GM19463 (cell line): Measurements from ENCODE around the gene PRIM2.
"Not testable (repeated sequence)": the region's sequence is repeated elsewhere in the genome, so short reads cannot be mapped to it uniquely, and the experiment has no call there.

Experiments used
- ATAC-seq: cut with Tn5 transposase; IDR thresholded peaks from one replicate; pipeline ENCODE4 v1.9.1; 2021; ENCODE audit warnings: mild to moderate bottlenecking, moderate library complexity; ENCODE audit not compliant: unreplicated experiment

The PRIM2 gene, protein sequence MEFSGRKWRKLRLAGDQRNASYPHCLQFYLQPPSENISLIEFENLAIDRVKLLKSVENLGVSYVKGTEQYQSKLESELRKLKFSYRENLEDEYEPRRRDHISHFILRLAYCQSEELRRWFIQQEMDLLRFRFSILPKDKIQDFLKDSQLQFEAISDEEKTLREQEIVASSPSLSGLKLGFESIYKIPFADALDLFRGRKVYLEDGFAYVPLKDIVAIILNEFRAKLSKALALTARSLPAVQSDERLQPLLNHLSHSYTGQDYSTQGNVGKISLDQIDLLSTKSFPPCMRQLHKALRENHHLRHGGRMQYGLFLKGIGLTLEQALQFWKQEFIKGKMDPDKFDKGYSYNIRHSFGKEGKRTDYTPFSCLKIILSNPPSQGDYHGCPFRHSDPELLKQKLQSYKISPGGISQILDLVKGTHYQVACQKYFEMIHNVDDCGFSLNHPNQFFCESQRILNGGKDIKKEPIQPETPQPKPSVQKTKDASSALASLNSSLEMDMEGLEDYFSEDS

GRCh38 chr6:57317060-57317943 is at the start of gene PRIM2:
Gene PRIM2 (plus strand): TSS chr6:57317630. CDS start chr6:57318446, 816 bp downstream.
- ATAC-seq: peak; percentile 85

DNA sequence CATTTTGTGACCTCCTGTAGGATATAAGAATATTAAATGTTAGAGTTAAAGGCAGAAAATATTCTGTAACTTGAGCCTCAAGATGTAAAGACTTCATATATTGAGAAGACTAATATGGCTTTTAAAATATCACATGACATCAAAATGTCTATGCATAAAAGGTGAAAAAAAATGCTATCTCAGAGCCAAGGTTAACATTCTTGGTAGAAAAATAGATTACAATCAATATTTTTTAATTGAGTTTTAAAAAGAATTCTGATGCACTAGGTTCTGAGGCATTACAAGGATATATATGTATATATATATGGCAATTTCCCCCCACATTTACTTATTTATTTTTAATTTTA is 49.2 kb upstream of the PRIM2 start:
- ATAC-seq: no peak

DNA sequence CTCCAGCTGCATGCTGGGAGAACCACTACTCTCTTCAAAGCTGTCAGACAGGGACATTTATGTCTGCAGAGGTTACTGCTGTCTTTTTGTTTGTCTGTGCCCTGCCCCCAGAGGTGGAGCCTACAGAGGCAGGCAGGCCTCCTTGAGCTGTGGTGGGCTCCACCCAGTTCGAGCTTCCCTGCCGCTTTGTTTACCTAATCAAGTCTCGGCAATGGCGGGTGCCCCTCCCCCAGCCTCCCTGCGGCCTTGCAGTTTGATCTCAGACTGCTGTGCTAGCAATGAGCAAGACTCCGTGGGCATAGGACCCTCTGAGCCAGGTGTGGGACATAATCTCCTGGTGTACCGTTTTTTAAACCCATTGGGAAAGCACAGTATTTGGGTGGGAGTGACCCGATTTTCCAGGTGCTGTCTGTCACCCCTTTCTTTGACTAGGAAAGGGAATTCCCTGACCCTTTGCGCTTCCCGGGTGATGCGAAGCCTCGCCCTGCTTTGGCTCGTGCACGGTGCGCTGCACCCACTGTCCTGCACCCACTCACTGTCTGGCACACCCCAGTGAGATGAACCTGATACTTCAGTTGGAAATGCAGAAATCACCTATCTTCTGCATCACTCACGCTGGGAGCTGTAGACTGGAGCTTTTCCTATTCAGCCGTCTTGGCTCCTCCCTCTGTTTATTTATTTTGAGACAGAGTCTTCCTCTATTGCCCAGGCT is 43.2 kb upstream of the PRIM2 start:
- ATAC-seq: not testable (repeated sequence)

- no peak for ATAC-seq
These were observed 42.0 kb upstream of the PRIM2 start for GRCh38 chr6:57275384-57275783.

DNA sequence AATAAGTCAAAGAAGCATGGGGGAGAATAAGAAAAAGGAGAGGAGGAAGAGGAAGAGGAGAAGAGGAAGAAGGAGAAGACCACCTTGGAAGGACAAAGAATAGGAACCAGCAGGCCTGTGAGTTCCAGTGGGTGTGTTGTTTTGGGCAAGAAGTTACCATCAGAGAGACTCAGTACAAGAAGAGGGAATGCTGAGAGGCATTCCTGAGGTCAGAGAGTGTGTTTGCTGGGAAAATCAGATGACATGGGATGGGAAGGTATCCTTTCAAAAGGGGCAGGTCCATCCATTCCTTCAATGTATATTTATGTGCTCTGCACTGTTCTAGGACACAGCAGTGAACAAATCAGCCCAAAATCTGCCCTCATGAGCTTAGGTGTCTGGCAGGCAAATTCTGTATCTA is 40.5 kb upstream of the PRIM2 start:
- ATAC-seq: no peak

- no peak for ATAC-seq
These were observed 38.9 kb upstream of the PRIM2 start for GRCh38 chr6:57278570-57278969.

DNA sequence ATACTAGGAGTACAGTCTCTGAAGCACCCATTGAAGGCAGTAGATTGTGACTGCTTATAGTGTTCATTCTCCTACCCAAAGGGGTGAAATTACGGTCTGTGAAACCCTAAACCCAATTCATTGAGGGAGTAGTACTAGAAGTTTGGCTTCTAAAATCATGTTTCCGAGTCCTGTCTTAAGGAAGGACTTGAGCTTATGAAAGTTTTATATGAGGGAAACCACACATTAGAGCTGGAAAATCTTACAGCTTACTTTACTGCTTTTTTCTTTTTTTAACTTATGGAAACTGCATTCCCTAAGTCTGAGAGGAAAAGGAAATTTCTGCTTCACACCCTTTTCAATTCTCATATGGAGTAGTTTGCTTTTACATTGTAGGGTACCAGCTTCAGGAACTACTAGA is 38.4 kb upstream of the PRIM2 start:
- no peak for ATAC-seq

DNA sequence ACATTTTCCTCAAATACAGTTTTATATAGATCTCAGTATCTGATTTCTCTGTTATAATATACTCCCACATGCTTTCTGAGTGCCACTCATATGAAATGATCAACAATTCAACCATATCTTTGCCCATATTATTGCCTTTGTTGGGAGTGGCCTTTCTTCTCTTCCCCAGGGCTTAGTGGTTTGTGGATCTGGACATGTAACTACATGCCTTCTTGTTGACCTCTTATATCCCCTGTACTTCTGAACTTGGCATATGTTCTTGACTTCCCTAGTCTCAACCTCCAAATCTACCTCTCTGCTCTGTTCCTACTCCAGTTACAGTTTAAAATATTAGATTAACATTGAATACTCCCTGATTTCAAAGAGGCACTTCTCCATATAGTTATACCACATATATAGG is 34.3 kb upstream of the PRIM2 start:
- no peak for ATAC-seq

DNA sequence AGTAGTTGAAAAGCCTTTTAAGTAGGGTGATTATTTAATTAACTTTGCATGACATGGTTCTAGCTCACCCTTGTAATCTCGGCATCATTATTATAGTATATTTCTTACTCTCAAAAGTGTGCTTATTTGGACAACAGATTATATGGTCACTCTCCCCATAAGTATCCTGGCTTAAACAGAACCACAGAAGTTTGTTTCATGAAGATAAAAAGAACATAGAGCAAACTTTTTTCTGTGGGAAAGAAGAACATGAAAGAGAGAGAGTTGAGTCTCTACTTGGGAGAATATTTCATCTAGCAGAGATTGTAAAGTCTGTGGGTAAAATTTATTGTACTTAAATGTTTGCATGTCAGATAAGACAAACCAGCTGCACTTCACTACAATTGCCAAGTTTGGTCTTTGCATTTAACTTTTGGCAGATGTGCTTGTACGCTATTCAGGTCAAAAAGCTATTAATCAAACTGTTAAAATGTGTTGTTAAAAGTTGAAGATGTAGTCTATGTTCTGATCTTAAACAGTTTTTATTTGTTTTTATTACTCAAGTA is 33.4 kb upstream of the PRIM2 start:
- no peak for ATAC-seq

DNA sequence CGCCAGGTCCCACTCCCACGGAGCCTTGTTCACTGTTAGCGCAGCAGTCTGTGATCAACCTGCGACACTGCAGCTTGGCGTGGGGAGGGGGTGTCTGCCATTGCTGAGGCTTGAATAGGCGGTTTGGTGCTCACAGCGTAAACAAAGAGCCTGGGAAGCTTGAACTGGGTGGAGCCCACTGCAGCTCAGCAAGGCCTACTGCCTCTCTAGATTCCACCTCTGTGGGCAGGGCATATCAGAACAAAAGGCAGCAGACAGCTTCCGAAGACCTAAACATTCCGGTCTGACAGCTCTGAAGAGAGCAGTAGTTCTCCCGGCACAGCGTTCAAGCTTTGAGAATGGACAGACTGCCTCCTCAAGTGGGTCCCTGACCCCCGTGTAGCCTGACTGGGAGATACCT is 29.3 kb upstream of the PRIM2 start:
- ATAC-seq: not testable (repeated sequence)

DNA sequence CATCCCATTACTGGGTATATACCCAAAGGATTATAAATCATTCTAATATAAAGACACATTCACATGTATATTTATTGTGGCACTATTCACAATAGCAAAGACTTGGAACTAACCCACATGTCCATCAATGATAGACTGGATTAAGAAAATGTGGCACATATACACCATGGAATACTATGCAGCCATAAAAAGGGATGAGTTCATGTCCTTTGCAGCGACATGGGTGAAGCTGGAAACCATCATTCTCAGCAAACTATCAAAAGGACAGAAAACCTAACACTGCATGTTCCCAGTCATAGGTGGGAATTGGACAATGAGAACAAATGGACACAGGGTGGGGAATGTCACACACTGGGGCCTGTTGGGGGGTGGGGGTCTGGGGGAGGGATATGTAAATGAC is 24.0 kb upstream of the PRIM2 start:
- not testable (repeated sequence) for ATAC-seq

DNA sequence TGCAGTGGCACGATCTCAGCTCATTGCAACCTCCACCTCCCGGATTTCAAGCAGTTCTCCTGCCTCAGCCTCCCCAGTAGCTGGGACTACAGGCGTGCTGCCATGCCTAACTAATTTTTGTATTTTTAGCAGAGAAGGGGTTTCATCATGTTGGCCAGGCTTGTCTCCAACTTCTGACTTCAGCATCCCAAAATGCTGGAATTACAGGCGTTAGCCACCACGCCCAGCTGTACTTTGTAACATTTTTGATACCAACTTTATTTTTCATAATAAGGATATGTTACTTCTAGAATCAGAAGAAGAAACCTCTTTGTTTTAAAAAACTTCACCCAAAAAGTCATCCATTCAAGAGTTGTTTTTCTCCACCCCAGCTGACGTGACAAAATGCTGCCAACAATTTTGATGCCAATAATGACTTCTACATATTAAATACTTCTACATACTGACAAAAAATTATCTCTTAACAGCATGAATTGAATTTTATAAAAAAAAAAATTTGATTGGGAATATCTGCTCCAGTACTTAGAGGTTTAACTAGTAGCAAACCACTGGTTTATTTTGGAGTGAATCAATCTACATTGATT is 22.5 kb upstream of the PRIM2 start:
- ATAC-seq: no peak

DNA sequence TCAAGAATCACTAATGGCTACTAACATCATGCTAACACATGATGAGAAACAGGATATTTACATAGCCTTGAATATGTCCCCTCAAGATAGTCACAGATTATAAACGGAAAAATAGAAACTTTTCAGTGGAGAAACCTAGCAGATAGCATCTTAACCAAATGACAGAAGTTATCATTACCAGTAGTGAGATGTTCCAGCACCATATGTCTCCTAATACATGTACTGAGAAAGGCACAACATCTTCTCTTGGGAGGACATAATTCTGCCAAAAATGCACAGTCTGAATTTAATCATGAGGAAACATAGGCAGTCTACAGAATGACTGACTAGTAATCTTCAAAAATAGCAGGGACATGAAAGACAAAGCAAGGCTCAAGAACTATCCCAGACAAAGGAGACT is 19.9 kb upstream of the PRIM2 start:
- no peak for ATAC-seq

DNA sequence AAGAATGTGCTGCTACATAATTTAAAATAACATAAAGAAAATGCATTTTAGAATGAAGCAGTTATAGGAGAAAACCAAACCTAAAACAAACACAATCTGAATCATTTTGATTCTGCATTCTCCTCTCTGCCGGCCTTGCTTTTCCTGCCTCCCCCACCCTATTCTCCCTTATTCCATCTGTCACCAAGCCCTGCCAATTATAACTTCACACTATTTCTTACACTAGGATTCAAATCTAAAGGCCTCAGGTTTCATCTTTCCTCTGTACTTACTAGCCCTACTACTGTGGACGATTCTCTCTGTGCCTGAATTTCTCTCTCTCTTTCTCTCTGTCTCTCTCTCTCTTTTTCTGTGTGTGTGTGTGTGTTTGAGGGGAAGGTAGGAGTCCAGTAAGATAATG is 18.7 kb upstream of the PRIM2 start:
- ATAC-seq: no peak

- no peak for ATAC-seq
These were observed 15.7 kb upstream of the PRIM2 start for GRCh38 chr6:57301757-57302156.

DNA sequence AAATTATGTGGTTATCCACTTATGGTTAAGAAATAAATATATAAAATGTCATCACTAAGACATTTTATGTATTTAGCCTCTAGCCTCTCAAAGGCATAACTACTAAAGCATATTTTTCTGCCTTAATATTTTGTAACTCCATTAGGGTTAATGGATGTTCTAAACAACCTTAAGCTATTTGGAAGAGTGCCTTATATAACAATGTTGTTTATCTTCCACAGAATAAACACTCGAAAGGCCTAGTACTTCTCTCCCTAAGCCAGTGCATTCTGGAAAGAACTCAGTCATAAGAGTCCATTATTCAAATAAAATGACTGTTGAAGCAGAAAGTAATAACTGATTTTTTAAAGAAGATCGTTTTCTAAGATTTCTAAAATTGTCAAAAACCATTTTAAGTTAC is 15.0 kb upstream of the PRIM2 start:
- ATAC-seq: no peak

- no peak for ATAC-seq
These were observed 13.3 kb upstream of the PRIM2 start for GRCh38 chr6:57303931-57304681.

DNA sequence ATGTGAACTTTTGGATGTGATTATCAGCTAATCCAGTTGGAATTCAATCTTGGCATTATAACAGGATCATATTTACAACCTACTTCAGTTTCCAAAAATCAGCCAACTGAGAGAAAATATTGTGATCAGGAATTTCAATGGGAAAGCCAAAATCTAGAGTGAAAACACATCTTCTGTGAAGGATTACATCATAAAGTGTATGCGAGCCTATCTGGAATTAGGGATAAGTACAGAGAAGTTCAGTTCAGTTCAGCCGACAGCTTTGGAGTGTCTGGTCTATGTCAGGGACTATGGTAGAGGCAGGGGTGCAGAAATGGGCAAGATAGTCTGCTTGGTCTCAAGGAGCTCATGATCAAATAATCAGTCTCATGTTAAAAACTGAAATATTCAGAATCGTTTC is 12.3 kb upstream of the PRIM2 start:
- no peak for ATAC-seq

GRCh38 chr6:57305761-57306160 is 11.7 kb upstream of the PRIM2 start:
- ATAC-seq: no peak

DNA sequence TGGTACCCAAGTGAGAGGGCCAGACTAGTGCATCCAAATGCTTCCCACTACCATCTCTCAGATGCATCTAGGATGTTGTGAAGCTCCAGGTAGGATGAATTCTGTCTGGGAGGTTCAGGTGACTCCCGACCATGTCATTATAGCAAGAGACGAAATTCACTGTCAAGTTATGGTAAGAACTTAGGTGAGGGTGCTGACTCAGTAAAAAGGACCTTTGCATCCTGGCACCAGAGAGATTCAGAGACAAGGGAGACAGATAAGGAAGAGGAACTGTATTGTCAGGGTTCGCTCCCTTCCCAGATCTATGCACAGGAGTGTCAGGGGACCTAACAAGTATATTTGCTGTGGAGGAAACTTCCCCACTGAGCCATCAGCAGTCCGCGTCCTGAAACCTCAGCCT is 11.2 kb upstream of the PRIM2 start:
- ATAC-seq: no peak
